ENCODE results near the gene CCK. TPM values are rescaled to one million over a fixed set of nuclear protein-coding genes. Genes with fewer than 3 reads are reported as not detected.

Gene CCK
- total RNA-seq, 1 donor from 2014 or later, result 0.24 TPM

GRCh38 chr3:42267878-42268277, 1.9 kb upstream of the CCK start:
- ATAC-seq, result no peak

- ATAC-seq, result no peak
These were observed 660 bp downstream of the CCK start for GRCh38 chr3:42265059-42265991.

- peak; percentile 68 for ATAC-seq
These were observed 1.5 kb downstream of the CCK start for GRCh38 chr3:42264399-42265058.

- peak; percentile 53 for ATAC-seq
These were observed 2.3 kb downstream of the CCK start for GRCh38 chr3:42263354-42264346.

GRCh38 chr3:42262525-42262924, 3.5 kb downstream of the CCK start:
- ATAC-seq, result peak; percentile 72

GRCh38 chr3:42257007-42257406, 9.0 kb downstream of the CCK start:
- peak; percentile 83 for ATAC-seq

GRCh38 chr3:42256135-42256819, 9.7 kb downstream of the CCK start:
- no peak for ATAC-seq

GRCh38 chr3:42254566-42254965, 11.4 kb downstream of the CCK start:
- no peak for ATAC-seq

GRCh38 chr3:42250761-42251160, 15.2 kb downstream of the CCK start:
- no peak for ATAC-seq

GRCh38 chr3:42247576-42248027, 18.4 kb downstream of the CCK start:
- peak; percentile 65 for ATAC-seq

- ATAC-seq, result peak; percentile 63
These were observed 19.9 kb downstream of the CCK start for GRCh38 chr3:42246091-42246490.

- ATAC-seq, result no peak
These were observed 29.4 kb downstream of the CCK start for GRCh38 chr3:42236611-42237010.

GRCh38 chr3:42235532-42235931, 30.5 kb downstream of the CCK start:
- ATAC-seq, result no peak

GRCh38 chr3:42230860-42231259, 35.1 kb downstream of the CCK start:
- no peak for ATAC-seq

- ATAC-seq, result peak; percentile 49
These were observed 35.9 kb downstream of the CCK start for GRCh38 chr3:42229942-42230688.

GRCh38 chr3:42229266-42229941, 36.6 kb downstream of the CCK start:
- ATAC-seq, result peak; percentile 35

- ATAC-seq, result no peak
These were observed 37.2 kb downstream of the CCK start for GRCh38 chr3:42228796-42229195.

- no peak for ATAC-seq
These were observed 39.2 kb downstream of the CCK start for GRCh38 chr3:42226470-42227425.

Measured in esophagus mucosa (tissue), 1 donor.